Measurements from ENCODE around the gene ITGB1.

ITGB1 gene

DNA sequence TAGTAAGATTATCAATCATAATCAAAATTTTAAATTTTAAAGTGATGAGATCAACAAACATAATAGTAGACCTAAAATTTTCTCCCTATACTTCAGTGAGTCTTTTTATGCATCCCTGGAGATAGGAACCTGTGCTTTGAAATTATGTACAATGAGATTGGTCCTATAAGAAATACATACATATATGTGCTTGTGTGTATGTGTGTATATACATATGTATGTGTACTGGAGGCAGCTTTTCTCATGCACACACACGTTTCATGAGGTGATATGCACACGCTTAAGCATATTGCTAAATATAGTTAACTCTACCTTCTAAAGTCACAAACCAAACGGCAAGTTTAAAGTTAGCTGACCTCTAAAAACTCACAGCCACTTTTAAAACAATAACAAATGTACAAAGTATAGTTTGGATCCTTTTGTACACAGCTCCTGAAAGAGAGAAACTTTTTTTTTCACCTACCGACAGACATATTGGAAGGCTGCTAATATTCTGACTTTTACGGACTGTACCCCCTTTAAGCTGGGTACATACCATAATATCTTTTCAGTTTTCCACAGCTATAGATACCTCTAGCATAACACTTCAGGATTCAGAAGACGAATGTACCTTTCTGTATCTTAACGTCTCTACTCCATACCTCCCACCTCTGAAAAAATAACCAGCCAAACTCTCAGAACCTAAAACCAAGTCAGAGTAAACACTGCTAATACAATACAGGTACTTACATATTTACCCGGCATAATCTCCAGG, 3.3 kb downstream of the ITGB1 start:
- no peak for DNase-seq

DNA sequence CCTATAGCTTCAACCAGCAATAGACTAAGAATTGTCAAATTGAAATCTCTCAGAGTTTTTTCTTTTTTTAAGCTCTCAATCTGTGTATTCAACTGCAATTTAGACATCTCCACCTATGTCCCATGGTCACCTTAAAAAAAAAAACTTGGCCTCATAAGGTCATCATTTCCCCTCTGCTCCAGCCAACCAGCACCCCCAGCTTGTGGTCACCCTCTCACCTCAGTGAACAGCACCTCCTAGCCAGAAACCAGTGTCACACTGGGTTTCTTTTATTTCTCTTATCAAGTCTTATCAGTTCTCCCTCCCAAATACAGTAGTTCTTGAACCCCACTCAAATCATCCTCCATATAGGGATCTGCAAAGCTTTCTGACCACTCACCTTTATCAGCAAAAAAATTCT, 4.0 kb downstream of the ITGB1 start:
- DNase-seq, result no peak

DNA sequence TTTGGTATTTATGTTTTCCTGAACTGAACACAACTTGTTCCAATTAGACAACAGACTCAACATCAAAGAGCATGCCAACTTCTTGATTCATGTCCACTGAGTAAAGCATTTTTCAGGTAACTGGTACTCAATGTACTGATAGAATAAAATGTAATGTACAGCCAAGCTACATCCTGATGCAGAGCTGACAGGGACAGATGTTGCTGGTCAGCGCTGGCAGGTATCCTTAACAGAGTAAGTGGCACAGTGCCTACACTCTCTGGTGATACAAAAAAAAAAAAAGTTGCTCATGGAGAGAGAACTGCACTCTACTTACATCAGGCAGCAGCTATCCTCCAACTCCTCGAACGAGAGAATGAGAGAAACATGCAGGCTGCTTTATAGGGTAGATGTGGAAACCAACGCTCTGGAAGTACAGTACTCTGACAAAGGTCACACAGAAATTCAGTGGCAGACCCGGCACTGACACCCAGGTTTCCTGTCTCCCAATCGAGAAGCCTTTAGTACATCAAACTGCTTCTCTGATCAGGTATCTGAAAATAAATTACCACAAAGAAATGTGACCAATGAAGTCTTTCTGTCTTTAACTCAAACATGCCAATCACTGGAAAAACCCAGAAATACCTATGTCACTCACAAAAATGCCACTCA, 4.6 kb downstream of the ITGB1 start:
- no peak for DNase-seq

DNA sequence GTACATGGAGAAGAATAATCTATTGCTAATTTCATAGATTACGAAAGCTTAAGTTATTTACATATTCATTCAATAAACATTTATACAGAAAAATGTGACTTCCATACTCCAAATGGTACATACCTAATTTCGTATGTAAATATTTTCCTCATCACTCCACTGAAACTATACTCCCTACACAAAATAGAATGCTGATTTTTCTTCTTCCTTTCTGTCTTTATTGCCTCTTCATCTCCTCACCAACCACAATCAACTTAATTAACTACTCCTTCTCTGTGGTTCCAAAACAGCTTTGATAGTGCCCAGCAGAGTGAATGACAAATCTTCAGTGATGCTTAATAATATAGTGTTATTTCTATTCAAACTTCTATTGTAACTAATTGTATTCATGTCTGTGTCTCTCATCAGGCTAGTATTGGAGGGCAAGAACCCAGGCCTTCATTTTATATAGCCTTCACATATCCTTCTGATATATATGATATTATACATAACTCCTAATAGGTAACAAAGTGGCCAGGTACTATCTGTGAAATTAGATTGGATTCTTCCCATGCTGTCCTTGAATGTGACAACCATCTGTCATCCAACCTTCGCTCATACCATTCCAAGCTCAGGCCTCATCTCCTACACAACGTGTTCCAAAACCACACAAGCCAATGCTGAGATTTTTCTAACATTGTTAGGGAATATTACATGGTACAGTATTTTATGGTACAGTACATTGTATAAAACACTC, 5.3 kb downstream of the ITGB1 start:
- no peak for DNase-seq

DNA sequence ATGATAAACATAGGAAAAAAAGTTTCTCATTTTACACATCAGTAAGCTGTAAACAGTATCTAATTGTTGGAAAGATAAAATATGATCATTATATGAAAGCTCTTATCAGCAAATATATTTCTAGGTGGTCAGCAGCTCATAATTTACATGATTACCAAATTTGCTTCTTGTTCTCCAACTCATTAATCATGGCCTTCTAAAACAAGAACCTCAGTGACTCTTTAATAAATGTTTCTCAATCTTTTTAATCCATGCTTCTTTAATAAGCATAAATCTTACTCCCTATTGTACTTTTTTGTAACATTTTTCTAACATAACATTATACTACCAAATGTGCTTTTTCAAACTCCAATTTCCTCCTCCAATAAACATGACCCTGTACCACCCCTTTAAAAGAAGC, 5.9 kb downstream of the ITGB1 start:
- no peak for DNase-seq

DNA sequence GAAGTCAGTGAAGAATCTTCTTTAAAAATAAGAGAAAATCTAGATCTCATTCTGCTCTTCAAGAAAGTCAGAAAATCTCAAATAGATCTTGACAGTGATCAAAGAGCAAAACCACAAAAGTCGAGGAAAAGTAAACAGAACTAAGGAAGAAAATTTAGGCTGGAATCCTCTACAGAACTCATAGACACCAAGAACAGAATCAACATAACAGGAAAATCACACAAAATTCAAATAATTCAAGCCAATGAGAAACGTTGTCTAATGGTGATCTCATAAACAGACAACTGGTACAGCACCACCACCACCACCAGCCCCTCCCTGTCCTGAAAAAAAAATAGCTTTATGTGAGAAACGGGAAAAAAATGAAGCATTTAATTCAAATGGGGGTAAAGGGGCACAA, 6.9 kb downstream of the ITGB1 start:
- DNase-seq, result no peak

DNA sequence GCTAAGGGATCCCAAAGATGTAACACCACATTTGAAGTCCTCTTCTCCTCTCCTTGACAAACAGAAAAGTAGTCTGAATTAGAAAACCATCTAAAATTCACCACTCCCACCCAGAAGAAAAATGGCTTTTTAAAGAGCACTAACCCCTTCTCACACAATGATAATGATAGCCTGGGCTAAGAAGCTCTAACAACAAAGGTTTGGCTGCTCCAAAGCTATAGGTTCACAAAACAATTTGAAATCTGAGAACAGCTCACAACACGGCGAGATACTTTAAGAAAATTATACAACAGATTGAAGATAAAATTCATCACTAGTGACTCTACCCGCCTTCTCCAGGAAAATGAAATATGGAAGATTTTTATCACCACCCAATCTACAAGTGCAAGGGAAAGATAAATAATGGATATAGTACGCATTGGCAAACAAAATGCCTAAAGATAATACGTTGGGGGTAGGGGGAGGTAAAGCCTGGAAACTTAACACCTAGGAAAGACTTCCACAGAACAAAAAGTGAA, 7.4 kb downstream of the ITGB1 start:
- no peak for DNase-seq

DNA sequence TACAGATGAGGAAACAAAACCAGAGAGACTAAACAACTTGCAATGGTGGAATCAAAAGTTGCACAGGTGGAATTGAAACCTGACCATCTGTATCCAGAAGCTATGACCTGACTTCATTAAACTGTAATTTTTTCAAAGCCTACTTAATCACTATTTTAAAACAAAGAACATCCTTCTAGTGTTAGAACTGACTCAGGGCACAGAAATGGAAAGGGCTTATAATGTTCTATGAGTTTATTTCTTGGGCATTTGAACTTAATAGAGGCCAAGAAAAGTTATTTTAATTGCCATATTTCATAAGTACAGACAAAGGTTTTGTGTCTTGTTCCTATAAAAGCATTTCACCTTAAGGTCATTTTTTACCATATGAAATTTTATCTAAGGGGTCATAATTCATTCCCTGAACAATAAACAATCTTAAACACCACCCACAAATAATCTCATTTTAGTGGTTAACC, 8.8 kb downstream of the ITGB1 start:
- DNase-seq, result no peak

DNA sequence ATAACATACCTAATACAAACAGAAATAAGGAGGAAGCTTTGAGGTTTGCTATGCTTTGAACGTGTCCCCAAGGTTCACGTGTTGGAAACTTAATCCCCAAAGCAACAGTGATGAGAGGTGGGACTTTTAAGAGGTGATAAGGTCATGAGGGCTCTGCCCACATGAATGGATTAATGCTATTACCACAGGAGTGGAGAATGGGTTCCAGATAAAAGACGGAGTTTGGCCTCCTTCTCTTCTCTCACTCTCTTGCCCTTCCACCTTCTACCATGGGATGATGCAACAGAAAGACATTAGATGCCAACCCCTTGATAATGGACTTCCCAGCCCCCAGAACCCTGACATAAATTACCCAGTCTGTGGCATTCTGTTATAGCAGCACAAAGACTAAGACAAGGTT, 9.6 kb downstream of the ITGB1 start:
- DNase-seq, result no peak

DNA sequence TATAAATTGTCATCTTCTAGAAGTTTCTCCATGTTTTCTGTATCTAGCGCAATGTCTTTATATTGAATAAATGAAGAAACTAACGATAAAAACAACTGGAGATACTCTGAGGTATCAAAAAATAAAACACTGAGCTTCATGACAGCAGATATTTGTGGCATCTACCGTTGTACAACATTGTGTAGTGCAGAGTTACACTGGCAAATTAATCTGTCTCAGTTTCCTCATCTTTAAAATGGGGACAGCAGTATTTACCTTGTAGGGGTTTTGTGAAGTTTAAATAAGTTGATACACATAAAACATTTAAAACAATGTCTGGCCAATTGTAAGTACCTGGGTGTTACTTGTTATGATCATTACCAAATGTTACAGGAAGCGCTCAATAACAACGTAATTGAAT, 10.4 kb downstream of the ITGB1 start:
- DNase-seq, result no peak

DNA sequence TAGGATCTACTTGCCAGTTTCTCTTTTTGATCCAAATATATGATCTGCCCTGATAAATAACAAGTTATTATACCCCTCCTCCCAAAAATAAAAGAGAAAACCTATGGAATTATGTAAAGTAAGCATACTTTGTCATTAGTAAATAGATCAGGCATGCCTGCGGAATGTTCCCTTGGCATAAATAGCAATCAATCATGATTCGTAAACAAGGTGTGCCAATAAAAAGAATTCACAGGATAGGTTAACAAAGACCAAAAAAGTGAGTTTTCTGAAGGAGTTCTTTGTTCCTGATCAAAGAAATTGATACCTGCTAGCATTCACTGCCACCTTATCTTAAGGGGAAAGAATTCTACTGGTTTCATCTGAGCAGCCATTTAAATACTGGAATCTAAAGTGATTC, 11.9 kb downstream of the ITGB1 start:
- no peak for DNase-seq

DNA sequence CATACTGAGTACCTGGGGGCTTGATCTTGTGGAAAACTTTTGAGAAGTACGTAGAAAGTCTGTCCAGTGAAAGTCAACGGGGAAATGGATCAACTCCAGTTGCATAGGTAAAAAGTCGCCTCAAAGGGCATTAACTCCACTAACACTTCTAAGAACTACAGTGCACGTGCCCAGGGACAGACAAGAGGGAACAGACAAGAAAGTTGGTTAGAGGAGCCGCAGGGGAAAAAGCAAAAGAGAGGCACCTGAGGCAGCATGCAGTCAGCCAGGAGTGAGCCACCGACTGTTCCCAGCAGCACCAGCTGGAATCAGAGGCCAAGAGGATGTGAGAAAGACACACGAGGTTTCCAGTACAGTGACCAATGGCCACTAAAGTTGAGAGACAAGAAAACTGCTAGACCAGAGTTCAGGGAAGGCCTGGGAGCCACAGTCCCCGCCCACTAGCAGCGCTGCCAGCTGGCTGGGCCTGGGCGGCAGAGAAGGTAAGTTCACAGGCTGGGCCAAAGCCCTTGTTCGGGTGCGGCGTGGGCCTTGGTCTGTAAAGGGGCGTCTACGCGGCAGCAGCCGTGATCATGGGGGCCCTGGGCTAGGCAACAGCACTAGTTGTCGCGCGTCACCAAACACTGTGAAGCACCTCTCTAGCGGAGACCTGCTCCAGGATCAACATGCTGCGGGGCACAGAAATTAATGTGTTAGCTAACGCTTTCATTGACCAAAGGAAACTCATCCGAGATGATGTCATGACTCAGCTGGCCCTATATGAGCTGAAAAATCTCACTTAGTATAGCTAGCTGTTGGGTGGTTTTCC, 14.0 kb downstream of the ITGB1 start:
- no peak for DNase-seq

DNA sequence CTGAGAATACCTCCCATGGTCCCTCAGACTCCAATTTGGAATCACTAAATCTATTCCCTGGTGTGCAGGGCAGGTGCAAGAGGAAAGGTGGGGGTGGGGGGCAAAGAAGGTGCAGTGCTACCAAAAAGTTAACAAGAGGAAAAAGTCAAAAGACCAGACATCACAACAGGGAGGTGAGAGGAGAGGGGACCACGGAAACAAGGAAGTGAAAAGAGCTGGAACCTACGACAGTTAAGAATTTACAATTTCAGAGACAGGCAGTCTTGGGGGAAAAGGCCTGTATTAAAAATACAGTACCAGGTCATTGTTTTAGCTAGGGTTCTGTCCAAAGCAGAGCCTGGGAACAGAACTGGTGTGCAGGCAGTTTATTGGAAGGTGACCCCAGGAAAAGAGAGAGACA, 14.6 kb downstream of the ITGB1 start:
- DNase-seq, result no peak

DNA sequence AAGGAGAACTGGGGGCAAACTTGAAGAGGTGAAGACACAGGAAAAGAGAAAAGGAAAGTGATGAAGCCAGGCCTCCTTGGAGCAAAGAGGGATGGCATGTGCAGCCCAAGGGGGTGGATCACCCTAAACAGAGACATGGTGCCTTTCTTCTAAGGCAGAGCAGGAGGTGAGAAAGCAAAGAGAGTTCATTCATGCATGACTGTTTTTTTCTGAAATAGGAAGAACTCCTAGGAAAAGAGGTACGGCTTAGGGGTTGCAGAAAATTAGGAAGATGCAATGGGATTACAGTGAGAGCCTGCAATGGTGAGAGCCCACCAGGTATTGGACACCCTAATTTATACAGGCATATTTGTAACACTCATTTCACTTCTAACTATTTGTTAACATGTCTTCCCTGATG, 15.9 kb downstream of the ITGB1 start:
- no peak for DNase-seq

DNA sequence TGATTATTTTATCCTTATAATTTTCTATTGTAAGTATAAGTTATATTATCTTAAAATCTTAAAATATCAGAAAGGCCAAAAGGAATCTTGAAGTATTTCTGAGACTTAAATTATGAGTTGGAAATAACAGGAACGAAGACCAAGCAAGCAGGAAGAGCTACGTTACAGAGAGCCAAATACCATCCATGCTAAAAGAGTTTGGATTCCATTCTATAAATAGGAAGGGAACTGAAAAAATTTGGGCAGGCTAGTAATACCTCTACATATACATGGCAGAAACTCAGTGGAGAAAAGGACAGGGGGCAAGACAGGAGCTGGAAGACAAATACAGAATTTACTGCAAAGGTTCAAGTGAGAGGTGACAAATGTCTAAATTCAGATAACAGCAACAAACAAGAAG, 16.7 kb downstream of the ITGB1 start:
- no peak for DNase-seq

DNA sequence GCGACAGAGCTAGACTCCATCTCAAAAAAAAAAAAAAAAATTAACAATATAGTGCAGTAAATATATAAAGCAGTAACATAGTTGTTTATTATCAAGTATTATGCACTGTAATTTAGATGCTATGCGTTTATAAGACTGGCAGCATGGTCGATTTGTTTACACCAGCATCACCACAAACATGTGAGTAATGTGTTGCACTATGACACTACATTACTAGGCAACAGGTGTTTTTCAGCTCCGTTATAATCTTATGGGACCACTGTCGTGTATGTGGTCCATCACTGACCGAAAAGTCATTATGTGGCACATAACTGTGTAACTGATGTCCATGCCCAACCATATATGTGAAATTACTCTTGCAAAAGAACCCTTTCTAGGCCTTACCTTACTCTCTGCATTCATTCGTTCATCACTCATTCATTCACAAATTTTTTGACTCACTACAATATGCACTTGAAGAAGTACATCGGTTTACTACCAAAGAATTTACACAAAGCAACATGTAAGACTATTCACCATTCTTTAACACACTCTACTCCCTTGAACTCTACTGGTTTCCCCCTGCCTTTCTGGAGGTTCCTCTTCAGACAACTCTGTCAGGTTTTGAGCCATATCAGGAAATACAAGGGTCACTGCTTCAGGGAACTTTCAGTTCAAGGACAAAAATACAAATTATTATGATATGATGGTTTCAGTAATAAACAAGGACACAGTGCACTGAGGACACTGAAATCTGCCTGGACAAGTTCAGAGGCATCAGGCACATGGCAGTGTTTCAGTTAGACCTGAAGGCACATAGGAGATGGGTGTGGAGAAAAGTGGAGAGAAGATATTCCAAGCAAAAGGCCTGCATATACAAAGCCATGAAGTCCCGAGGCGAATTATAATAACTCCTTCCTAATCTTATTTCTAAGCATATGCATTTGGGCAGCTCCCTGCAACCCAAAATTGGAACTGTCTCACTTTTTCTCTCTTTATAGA, 17.4 kb downstream of the ITGB1 start:
- no peak for DNase-seq

DNA sequence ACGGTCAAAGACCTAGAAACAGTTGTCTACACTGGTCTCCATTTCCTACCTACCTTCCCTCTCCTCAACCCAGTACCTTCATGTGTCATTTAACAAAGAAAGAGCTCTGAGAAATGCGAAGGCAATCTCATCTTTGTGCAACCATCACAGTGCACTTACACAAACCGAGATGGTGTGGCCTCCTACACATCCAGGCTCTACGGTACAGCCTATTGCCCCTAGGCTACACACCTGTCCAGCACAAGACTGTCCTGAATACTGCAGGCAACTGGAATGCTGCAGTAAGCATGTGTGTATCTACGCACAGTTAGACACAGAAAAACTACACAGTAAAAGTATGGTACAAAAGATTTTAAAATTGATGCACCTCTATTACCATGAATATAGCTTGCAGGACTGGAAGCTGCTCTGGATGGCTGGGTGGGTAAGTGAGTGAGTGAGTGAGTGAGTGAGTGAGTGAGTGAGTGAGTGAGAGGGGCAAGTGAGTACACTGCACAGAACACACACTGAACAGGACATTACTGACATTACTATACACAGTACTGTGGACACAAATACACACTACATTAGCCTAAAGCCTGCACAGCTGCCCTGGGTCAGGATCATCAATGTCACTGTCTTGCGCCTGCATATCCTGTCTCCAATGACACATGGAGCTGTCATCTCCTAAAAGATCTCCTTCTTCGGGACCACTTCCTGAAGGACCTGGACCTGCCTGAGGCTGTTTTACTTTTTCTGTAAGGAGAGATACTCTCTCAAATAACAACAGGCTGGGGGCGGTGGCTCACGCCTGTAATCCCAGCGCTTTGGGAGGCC, 18.5 kb downstream of the ITGB1 start:
- no peak for DNase-seq

DNA sequence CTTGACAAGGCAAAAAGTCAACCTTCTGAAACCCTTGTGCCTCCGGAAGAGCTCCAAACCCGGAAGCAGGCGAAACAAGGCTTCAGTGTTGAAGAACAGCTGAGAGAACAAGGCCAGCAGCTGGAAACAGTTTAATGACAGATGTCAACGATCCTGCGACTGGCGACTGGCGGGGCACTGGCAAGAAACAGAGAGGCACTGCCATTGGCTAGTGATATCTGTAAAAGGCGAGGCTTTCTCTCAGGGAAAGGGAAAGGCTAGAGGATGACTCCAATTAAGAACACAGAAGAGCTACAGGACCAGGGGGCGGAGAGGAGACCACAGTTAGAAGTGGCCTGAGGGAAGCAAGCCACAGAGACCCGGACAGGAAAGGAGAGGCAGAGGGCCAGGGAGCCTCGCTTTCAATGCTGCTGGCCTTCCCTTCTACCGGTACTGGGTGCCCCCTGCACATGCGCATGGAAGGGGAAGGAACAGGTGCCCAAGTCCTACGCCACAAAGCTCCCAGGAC, 19.4 kb downstream of the ITGB1 start:
- DNase-seq, result no peak

DNA sequence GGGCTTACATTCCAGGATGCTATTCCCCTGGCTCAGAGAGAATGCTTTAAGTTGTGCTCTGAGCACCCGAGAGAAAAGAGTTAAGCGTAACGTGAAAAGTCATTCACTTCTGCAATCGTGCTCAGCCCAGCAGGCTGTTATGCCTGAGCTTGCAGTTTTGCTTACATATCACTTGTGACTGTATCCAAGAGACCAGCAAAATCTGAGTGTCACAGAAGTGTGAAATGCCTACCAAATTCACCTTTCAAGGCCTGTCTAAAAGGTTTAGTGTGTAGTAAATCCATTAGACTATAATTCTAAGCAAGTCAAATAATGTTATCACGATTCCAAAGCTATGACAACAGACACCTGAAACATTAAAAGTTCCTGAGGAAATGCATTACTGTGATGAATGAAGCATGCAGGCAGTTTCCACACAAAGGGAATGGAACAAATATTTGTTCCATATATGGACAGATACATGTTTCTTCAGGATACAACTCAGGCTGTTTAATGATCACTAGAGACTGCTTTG, 20.1 kb downstream of the ITGB1 start:
- no peak for DNase-seq

DNA sequence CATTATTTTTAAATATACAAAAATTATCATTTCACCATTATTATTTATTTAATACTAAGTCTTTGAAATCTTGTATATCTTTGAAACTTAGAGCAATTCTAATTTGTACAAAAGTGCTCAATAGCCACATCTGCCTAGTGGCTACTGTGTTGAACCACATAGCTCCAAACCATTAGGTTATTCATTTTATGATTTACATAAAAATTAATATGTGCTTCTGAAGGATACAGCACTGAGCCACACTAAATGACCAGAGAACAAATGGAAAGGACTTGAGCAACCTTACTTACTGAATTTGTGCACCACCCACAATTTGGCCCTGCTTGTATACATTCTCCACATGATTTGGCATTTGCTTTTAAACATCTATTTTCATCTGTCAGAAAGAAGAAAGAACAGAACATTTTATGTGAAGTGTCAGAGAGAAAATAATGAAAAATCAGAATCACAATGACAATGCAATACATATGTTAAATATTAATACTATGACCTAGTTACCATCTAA, 25.8 kb downstream of the ITGB1 start:
- no peak for DNase-seq
